Measurements from ENCODE around the gene FAM222B.

DNA sequence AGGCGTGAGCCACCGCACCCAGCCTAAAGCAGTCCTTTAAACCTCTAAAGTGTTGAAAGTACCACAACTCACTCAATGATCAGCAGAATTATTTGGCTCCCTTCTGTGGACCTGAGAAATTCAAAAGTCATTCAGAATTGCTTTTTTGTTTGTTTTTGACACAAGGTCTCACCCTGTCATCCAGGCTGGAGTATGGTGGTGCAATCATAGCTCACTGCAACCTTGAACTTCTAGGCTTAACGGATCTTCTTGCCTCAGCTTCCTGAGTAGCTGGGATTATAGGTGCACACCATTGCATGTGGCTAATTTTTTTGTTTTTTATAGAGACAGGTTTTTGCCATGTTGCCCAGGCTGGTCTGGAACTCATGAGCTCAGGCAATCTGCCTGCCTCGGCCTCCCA is 54.5 kb downstream of the FAM222B start:
- TF ChIP-seq, protein P1, sequence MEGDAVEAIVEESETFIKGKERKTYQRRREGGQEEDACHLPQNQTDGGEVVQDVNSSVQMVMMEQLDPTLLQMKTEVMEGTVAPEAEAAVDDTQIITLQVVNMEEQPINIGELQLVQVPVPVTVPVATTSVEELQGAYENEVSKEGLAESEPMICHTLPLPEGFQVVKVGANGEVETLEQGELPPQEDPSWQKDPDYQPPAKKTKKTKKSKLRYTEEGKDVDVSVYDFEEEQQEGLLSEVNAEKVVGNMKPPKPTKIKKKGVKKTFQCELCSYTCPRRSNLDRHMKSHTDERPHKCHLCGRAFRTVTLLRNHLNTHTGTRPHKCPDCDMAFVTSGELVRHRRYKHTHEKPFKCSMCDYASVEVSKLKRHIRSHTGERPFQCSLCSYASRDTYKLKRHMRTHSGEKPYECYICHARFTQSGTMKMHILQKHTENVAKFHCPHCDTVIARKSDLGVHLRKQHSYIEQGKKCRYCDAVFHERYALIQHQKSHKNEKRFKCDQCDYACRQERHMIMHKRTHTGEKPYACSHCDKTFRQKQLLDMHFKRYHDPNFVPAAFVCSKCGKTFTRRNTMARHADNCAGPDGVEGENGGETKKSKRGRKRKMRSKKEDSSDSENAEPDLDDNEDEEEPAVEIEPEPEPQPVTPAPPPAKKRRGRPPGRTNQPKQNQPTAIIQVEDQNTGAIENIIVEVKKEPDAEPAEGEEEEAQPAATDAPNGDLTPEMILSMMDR (conservative IDR thresholded peaks at IDR 0.05; ENCODE audit: low read length), result no peak
- no peak for TF ChIP-seq EZH2phosphoT487 (IDR thresholded peaks at IDR 0.05; ENCODE audit: borderline replicate concordance, low read depth, low read length)
